Breast epithelium (tissue), 4 donors: Measurements from ENCODE around the gene DDO. TPM values are rescaled to one million over a fixed set of nuclear protein-coding genes. Genes with fewer than 3 reads are reported as not detected.

Experiments
- DNase-seq, 2 donors: peaks; one replicate each; pipeline ENCODE4 v3.0.0-alpha.2; 2019; ENCODE audit warnings: low spot score in 2 of 2
- H3K27ac ChIP-seq, 2 donors: fragments of 200-600 bp; sonication (generic) in 1 of 2; one replicate each; pipeline ENCODE4 v1.5.1; 2016 to 2019; ENCODE audit warnings: mild to moderate bottlenecking in 1 of 2
- H3K27me3 ChIP-seq, 2 donors: fragments of 200-600 bp; sonication (generic) in 1 of 2; one replicate each; pipeline versions ENCODE4 v1.5.1 to v1.6.0; 2017 to 2019; ENCODE audit warnings: control low read depth in 1 of 2, mild to moderate bottlenecking in 1 of 2
- H3K36me3 ChIP-seq: fragments of 200-600 bp; one replicate; pipeline ENCODE4 v1.5.1; 2019
- H3K4me1 ChIP-seq, 2 donors: fragments of 200-600 bp; sonication (generic); one replicate each; pipeline ENCODE4 v1.5.1; 2016 to 2019; ENCODE audit warnings: control low read depth in 1 of 2
- H3K4me3 ChIP-seq, 3 donors: fragments of 200-600 bp; sonication (generic); 1 replicate in 2 of 3; 2 replicates in 1 of 3; pipeline ENCODE4 v1.5.1; 2016 to 2019; ENCODE audit warnings: mild to moderate bottlenecking in 3 of 3, moderate library complexity in 2 of 3
- H3K9me3 ChIP-seq, 2 donors: fragments of 200-600 bp; sonication (generic) in 1 of 2; one replicate each; pipeline ENCODE4 v1.5.1; 2016 to 2019; ENCODE audit warnings: control low read depth in 1 of 2
- POLR2A ChIP-seq: fragments of 450-650 bp; IDR thresholded peaks from one replicate; pipeline ENCODE4 v1.6.1; 2016; ENCODE audit warnings: antibody characterized with exemption, mild to moderate bottlenecking, moderate library complexity
- POLR2AphosphoS5 ChIP-seq, 3 donors: sonication (generic); formaldehyde crosslinking; IDR thresholded peaks; one replicate each; pipeline ENCODE4 v1.6.1; 2017; ENCODE audit warnings: antibody characterized with exemption in 3 of 3
- intact Hi-C: fragments of 100-400 bp; cut with DNase I; formaldehyde crosslinking; loops from one replicate; pipeline ENCODE4 v1.15.1; 2023; ENCODE audit warnings: low total_unique reads
- total RNA-seq, 3 donors: library from RNA; depleted of rRNA; stranded (reverse); fragments of >200 nt; gene quantifications; one replicate each; pipeline ENCODE4 v1.1.0, GENCODE V29; 2016
- TF ChIP-seq, protein P1 (sequence below), 3 donors: fragments of 450-650 bp; IDR thresholded peaks; one replicate each; pipeline ENCODE4 v1.5.1; 2016 to 2017; ENCODE audit warnings: antibody characterized with exemption in 3 of 3, mild to moderate bottlenecking in 3 of 3, moderate library complexity in 3 of 3

The DDO gene
- total RNA-seq, 3 donors from 2014 or later, result 1.6 to 4.7 (median 2.0) TPM

DNA sequence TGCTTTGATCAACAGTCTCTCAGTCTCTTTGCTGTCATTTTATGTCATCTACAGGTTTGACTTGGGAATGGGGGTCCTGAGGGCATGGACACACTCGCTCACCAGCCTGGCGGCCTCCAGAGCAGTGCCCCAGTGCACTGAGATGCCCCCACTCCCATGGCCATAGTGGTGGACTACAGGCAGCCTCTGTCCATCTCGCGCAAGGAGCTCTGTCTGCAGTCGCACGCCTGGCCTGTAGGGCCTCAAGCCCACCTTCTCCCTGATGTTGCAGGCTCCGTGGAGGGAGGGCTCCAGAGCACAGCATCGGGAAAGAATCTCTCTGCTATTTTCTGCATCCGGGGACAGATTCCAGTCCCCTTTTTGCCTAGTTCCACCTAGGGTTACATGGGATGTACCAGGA is 22.6 kb downstream of the DDO start:
- DNase-seq, result no peak
- Histone ChIP-seq H3K4me3 (no peak overlapping the region), H3K27me3 (no peaks in the 10 kb centered on the region), H3K9me3 (no peaks in the 10 kb centered on the region), H3K4me1 (no peaks in the 10 kb centered on the region), H3K27ac (no peak overlapping the region), H3K36me3 (no peaks in the 10 kb centered on the region)
- TF ChIP-seq POLR2A (no peak), POLR2AphosphoS5 (IDR thresholded peaks at IDR 0.05) (no peak)
- TF ChIP-seq, protein P1, sequence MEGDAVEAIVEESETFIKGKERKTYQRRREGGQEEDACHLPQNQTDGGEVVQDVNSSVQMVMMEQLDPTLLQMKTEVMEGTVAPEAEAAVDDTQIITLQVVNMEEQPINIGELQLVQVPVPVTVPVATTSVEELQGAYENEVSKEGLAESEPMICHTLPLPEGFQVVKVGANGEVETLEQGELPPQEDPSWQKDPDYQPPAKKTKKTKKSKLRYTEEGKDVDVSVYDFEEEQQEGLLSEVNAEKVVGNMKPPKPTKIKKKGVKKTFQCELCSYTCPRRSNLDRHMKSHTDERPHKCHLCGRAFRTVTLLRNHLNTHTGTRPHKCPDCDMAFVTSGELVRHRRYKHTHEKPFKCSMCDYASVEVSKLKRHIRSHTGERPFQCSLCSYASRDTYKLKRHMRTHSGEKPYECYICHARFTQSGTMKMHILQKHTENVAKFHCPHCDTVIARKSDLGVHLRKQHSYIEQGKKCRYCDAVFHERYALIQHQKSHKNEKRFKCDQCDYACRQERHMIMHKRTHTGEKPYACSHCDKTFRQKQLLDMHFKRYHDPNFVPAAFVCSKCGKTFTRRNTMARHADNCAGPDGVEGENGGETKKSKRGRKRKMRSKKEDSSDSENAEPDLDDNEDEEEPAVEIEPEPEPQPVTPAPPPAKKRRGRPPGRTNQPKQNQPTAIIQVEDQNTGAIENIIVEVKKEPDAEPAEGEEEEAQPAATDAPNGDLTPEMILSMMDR (IDR thresholded peaks at IDR 0.05), result no peak
- intact Hi-C loops, result no loop called here

GRCh38 chr6:110390404-110390803 is 25.0 kb downstream of the DDO start:
- H3K9me3 ChIP-seq, result no peaks in the 10 kb centered on the region
- H3K27me3 ChIP-seq, result no peaks in the 10 kb centered on the region
- TF ChIP-seq POLR2AphosphoS5 (IDR thresholded peaks at IDR 0.05) (no peak), POLR2A (no peak)
- TF ChIP-seq, protein P1 (IDR thresholded peaks at IDR 0.05), result no peak
- intact Hi-C loops, result no loop called here
- H3K4me1 ChIP-seq, result no peaks in the 10 kb centered on the region
- DNase-seq, result no peak
- no peaks in the 10 kb centered on the region for H3K36me3 ChIP-seq
- H3K27ac ChIP-seq, result no peak overlapping the region
- no peak overlapping the region for H3K4me3 ChIP-seq

- H3K4me3 ChIP-seq, result no peak overlapping the region
- no peaks in the 10 kb centered on the region for H3K4me1 ChIP-seq
- intact Hi-C loops, result no loop called here
- TF ChIP-seq, protein P1 (IDR thresholded peaks at IDR 0.05), result no peak
- TF ChIP-seq POLR2A (no peak), POLR2AphosphoS5 (IDR thresholded peaks at IDR 0.05) (no peak)
- H3K36me3 ChIP-seq, result no peaks in the 10 kb centered on the region
- no peaks in the 10 kb centered on the region for H3K9me3 ChIP-seq
- H3K27ac ChIP-seq, result no peak overlapping the region
- H3K27me3 ChIP-seq, result no peaks in the 10 kb centered on the region
- DNase-seq, result no peak
Measured at GRCh38 chr6:110389689-110390382, 25.5 kb downstream of the DDO start.

GRCh38 chr6:110387986-110388385 is 27.4 kb downstream of the DDO start:
- TF ChIP-seq POLR2A (no peak), POLR2AphosphoS5 (IDR thresholded peaks at IDR 0.05) (no peak)
- TF ChIP-seq, protein P1 (IDR thresholded peaks at IDR 0.05), result no peak
- no peaks in the 10 kb centered on the region for H3K36me3 ChIP-seq
- no peak overlapping the region for H3K27ac ChIP-seq
- H3K4me3 ChIP-seq, result no peak overlapping the region
- no peaks in the 10 kb centered on the region for H3K4me1 ChIP-seq
- H3K9me3 ChIP-seq, result no peaks in the 10 kb centered on the region
- H3K27me3 ChIP-seq, result no peaks in the 10 kb centered on the region
- intact Hi-C loops, result no loop called here
- DNase-seq, result no peak

DNA sequence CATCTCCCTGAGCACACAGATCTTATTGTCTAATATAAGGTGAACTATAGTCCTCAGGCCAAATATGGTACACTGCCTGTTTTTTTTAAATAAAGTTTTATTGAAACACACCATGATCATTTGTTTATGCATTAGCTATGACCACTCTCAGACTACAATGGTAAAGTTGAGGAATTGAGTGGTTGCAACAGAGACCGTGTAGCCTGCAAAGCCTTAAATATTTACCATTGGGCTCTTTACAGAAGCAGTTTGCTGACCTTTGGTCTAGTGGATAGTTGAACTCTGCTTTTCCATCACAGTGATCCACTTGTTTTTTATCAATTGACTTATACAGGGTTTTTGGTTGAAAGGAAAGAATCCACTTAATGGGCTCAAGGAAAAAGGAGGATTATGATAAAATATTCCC is 29.9 kb downstream of the DDO start:
- no peak for DNase-seq
- intact Hi-C loops, result no loop called here

More for the DNA sequence above, 29.9 kb downstream of the DDO start:
- Histone ChIP-seq H3K4me1 (no peaks in the 10 kb centered on the region), H3K4me3 (no peak overlapping the region), H3K36me3 (no peaks in the 10 kb centered on the region), H3K9me3 (no peaks in the 10 kb centered on the region), H3K27me3 (no peaks in the 10 kb centered on the region), H3K27ac (no peak overlapping the region)
- TF ChIP-seq, protein P1 (IDR thresholded peaks at IDR 0.05), result no peak
- TF ChIP-seq POLR2A, result no peak
- TF ChIP-seq POLR2AphosphoS5 (IDR thresholded peaks at IDR 0.05), result no peak
